ENCODE data around the gene BRDT. TPM values are rescaled to one million over a fixed set of nuclear protein-coding genes. Genes with fewer than 3 reads are reported as not detected.

BRDT gene
- total and polyA plus RNA-seq, 2 of the 8 experiments (the other 6 are each of a cell fraction or from before 2014, with no cell fraction given), result 0.08 TPM; not detected in 1

GRCh38 chr1:92045766-92046495 is 96.7 kb downstream of the BRDT start (continued):
- TF ChIP-seq JUN (IDR thresholded peaks at IDR 0.05; ENCODE audit: low read depth, low read length) (no peak), POU5F1 (IDR thresholded peaks at IDR 0.05; ENCODE audit: low read depth, low read length) (no peak), CTBP2 (IDR thresholded peaks at IDR 0.05; ENCODE audit: borderline replicate concordance, insufficient read depth, insufficient read length, low read length) (no peak), CHD7 (IDR thresholded peaks at IDR 0.05; ENCODE audit: insufficient replicate concordance, low read length) (no peak), SP1 (IDR thresholded peaks at IDR 0.05; ENCODE audit: low read depth, low read length) (no peak), SIX5 (IDR thresholded peaks at IDR 0.05; ENCODE audit: low read depth, low read length) (no peak), HDAC2 (IDR thresholded peaks at IDR 0.05; ENCODE audit: borderline replicate concordance in 1 of 2, low read depth in 2 of 2, low read length in 2 of 2) (no peak), HDAC6 (IDR thresholded peaks at IDR 0.05; ENCODE audit: low read depth, low read length) (no peak), BRCA1 (IDR thresholded peaks at IDR 0.05; ENCODE audit: low read depth, low read length) (no peak)
